ENCODE data around the gene NTM.

The NTM gene

DNA sequence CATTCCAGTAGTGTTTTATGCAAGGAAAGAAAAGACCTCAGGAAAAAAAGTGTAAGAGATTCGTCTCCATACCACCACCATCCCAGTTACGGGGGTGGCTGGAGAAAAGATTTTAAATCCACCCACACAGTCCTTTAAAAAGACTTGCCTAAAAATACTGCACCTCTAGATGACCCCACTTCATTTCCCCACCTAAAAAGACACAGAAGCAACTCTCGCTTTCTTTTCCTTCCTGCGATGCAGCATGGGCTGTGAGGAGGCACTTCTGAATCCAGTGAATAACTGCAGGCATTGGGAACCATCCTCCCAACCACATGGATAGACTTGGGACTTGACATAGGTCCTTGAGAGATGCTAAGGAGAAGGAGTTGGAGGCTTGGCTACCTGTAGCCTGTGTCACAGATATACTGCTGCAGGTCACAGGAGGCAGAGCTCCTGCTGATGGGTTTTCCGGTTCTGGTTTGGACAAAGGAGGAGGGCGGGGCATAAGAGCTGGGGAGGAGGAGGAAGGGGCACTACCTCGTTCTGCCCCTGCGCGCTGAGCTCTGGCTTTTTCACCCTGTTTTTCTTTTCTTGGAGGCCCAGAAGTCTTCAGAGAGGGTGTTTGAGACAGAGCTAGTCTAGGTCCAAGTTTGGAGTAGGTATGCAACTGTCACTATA, 285.9 kb downstream of the NTM start:
- no peak overlapping the region for H3K27ac ChIP-seq (replicated peaks; ENCODE audit: low read length)
- no peak overlapping the region for H3K4ac ChIP-seq (ENCODE audit: low read length)
- no peak overlapping the region for H2AK5ac ChIP-seq (ENCODE audit: low read depth, low read length)
- H4K8ac ChIP-seq (ENCODE audit: low read depth, low read length), result no peak overlapping the region
- peak overlapping the region; percentile 45 for H2AFZ ChIP-seq (ENCODE audit: low read length)
- H3K9me3 ChIP-seq (replicated peaks in 1 of 2; ENCODE audit: control insufficient read depth in 2 of 2, insufficient read depth in 1 of 2, low read depth in 1 of 2, low read length in 2 of 2), result peaks cover 0 to 2% of the 10 kb centered on the region in 2 donors
- no peak overlapping the region for H3K4me2 ChIP-seq (ENCODE audit: insufficient read depth, low read length, poor library complexity, severe bottlenecking)
- H3K79me1 ChIP-seq (ENCODE audit: low read depth, low read length), result no peaks in the 10 kb centered on the region
- H3K27me3 ChIP-seq (ENCODE audit: control insufficient read depth in 3 of 3, insufficient read depth in 3 of 3, low read depth in 1 of 3, low read length in 3 of 3), result no peaks in the 10 kb centered on the region
- H3K9ac ChIP-seq (ENCODE audit: low read depth, low read length, poor library complexity), result no peak overlapping the region
- DNase-seq (ENCODE audit: low spot score), result no peak
- no peak overlapping the region for H2BK5ac ChIP-seq (ENCODE audit: low read length)
- peaks cover 0 to 28% of the 10 kb centered on the region in 2 donors for H3K4me1 ChIP-seq (ENCODE audit: control insufficient read depth in 2 of 2, insufficient read depth in 1 of 2, low read depth in 1 of 2, low read length in 2 of 2)
- H4K91ac ChIP-seq (ENCODE audit: low read depth, low read length, poor library complexity), result no peak overlapping the region
- H3K4me3 ChIP-seq (ENCODE audit: low read length in 2 of 2), result no peak overlapping the region
- no peak overlapping the region for H3K23ac ChIP-seq (ENCODE audit: low read depth, low read length, poor library complexity)
- no peak overlapping the region for H3K18ac ChIP-seq (ENCODE audit: low read length)
- no peak overlapping the region for H3K14ac ChIP-seq (ENCODE audit: low read length)
- no peaks in the 10 kb centered on the region for H3K36me3 ChIP-seq (replicated peaks in 1 of 2; ENCODE audit: control insufficient read depth in 2 of 2, insufficient read depth in 2 of 2, low read length in 2 of 2)
- H2BK120ac ChIP-seq (ENCODE audit: low read depth, low read length), result no peak overlapping the region
- no peak overlapping the region for H2BK15ac ChIP-seq (ENCODE audit: low read length)
- no peak overlapping the region for H2BK12ac ChIP-seq (ENCODE audit: low read length)
- no CpG with 5 or more reads among the region's 9 CpGs for WGBS, 2 donors (ENCODE audit: extremely low coverage in 2 of 2, insufficient read length in 2 of 2, insufficient replicate concordance in 1 of 2)

DNA sequence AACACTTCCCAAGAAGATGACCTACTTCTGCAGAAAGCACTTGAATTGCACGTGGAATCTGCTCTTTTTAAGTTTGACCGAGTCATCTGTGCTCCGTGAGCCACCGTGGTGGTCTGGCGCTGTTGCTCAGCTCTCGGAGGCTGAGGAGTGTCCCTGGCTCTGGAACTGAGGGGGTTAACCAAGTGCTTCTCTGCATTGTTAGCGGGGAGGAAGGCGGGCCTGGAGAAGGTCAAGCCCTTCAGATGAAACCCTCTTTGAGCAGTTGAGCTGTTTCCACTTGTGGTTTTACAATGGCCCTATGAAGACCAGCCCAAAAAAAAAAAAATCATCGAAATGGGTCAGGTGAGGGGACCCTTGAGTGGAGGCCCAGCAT, 286.4 kb downstream of the NTM start:
- H2BK120ac ChIP-seq (ENCODE audit: low read depth, low read length), result no peak overlapping the region
- peak overlapping the region in 1 of 2 donors; percentile 11 for H3K4me3 ChIP-seq (ENCODE audit: low read length in 2 of 2)

GRCh38 chr11:131658414-131658813, 288.0 kb downstream of the NTM start:
- Histone ChIP-seq H3K4ac (ENCODE audit: low read length) (no peak overlapping the region), H2BK15ac (ENCODE audit: low read length) (no peak overlapping the region), H2AK5ac (ENCODE audit: low read depth, low read length) (no peak overlapping the region), H2BK12ac (ENCODE audit: low read length) (no peak overlapping the region), H3K4me3 (ENCODE audit: low read length in 2 of 2) (no peak overlapping the region), H2AFZ (ENCODE audit: low read length) (no peak overlapping the region), H2BK120ac (ENCODE audit: low read depth, low read length) (no peak overlapping the region), H3K9me3 (replicated peaks in 1 of 2; ENCODE audit: control insufficient read depth in 2 of 2, insufficient read depth in 1 of 2, low read depth in 1 of 2, low read length in 2 of 2) (peaks cover 0 to 2% of the 10 kb centered on the region in 2 donors), H3K79me1 (ENCODE audit: low read depth, low read length) (no peaks in the 10 kb centered on the region), H3K27ac (replicated peaks; ENCODE audit: low read length) (no peak overlapping the region), H3K4me2 (ENCODE audit: insufficient read depth, low read length, poor library complexity, severe bottlenecking) (no peak overlapping the region), H3K4me1 (ENCODE audit: control insufficient read depth in 2 of 2, insufficient read depth in 1 of 2, low read depth in 1 of 2, low read length in 2 of 2) (peaks cover 0 to 31% of the 10 kb centered on the region in 2 donors), H3K14ac (ENCODE audit: low read length) (no peak overlapping the region), H3K36me3 (replicated peaks in 1 of 2; ENCODE audit: control insufficient read depth in 2 of 2, insufficient read depth in 2 of 2, low read length in 2 of 2) (no peaks in the 10 kb centered on the region), H4K91ac (ENCODE audit: low read depth, low read length, poor library complexity) (no peak overlapping the region), H2BK5ac (ENCODE audit: low read length) (no peak overlapping the region), H4K8ac (ENCODE audit: low read depth, low read length) (no peak overlapping the region), H3K23ac (ENCODE audit: low read depth, low read length, poor library complexity) (no peak overlapping the region), H3K18ac (ENCODE audit: low read length) (no peak overlapping the region), H3K27me3 (ENCODE audit: control insufficient read depth in 3 of 3, insufficient read depth in 3 of 3, low read depth in 1 of 3, low read length in 3 of 3) (no peaks in the 10 kb centered on the region), H3K9ac (ENCODE audit: low read depth, low read length, poor library complexity) (no peak overlapping the region)
- WGBS, 2 donors (ENCODE audit: extremely low coverage in 2 of 2, insufficient read length in 2 of 2, insufficient replicate concordance in 1 of 2), result no CpG with 5 or more reads among the region's 17 CpGs
- no peak for DNase-seq (ENCODE audit: low spot score)

More for the DNA sequence above, 286.4 kb downstream of the NTM start:
- Histone ChIP-seq H3K27ac (replicated peaks; ENCODE audit: low read length) (no peak overlapping the region), H3K9ac (ENCODE audit: low read depth, low read length, poor library complexity) (no peak overlapping the region), H3K14ac (ENCODE audit: low read length) (no peak overlapping the region), H4K91ac (ENCODE audit: low read depth, low read length, poor library complexity) (no peak overlapping the region), H2AK5ac (ENCODE audit: low read depth, low read length) (no peak overlapping the region), H3K4me1 (ENCODE audit: control insufficient read depth in 2 of 2, insufficient read depth in 1 of 2, low read depth in 1 of 2, low read length in 2 of 2) (peaks cover 0 to 28% of the 10 kb centered on the region in 2 donors), H3K9me3 (replicated peaks in 1 of 2; ENCODE audit: control insufficient read depth in 2 of 2, insufficient read depth in 1 of 2, low read depth in 1 of 2, low read length in 2 of 2) (peaks cover 0 to 2% of the 10 kb centered on the region in 2 donors), H2BK12ac (ENCODE audit: low read length) (no peak overlapping the region), H3K36me3 (replicated peaks in 1 of 2; ENCODE audit: control insufficient read depth in 2 of 2, insufficient read depth in 2 of 2, low read length in 2 of 2) (no peaks in the 10 kb centered on the region), H3K27me3 (ENCODE audit: control insufficient read depth in 3 of 3, insufficient read depth in 3 of 3, low read depth in 1 of 3, low read length in 3 of 3) (no peaks in the 10 kb centered on the region), H3K18ac (ENCODE audit: low read length) (peak overlapping the region; percentile 39), H2BK5ac (ENCODE audit: low read length) (no peak overlapping the region), H3K79me1 (ENCODE audit: low read depth, low read length) (no peaks in the 10 kb centered on the region), H3K4ac (ENCODE audit: low read length) (no peak overlapping the region), H4K8ac (ENCODE audit: low read depth, low read length) (no peak overlapping the region), H3K4me2 (ENCODE audit: insufficient read depth, low read length, poor library complexity, severe bottlenecking) (peak overlapping the region; percentile 35), H2BK15ac (ENCODE audit: low read length) (no peak overlapping the region), H2AFZ (ENCODE audit: low read length) (peak overlapping the region; percentile 45), H3K23ac (ENCODE audit: low read depth, low read length, poor library complexity) (no peak overlapping the region)
- no peak for DNase-seq (ENCODE audit: low spot score)
- no CpG with 5 or more reads among the region's 9 CpGs for WGBS, 2 donors (ENCODE audit: extremely low coverage in 2 of 2, insufficient read length in 2 of 2, insufficient replicate concordance in 1 of 2)

- Histone ChIP-seq H2BK15ac (ENCODE audit: low read length) (no peak overlapping the region), H3K4ac (ENCODE audit: low read length) (no peak overlapping the region), H2BK120ac (ENCODE audit: low read depth, low read length) (no peak overlapping the region), H2BK5ac (ENCODE audit: low read length) (no peak overlapping the region), H3K4me2 (ENCODE audit: insufficient read depth, low read length, poor library complexity, severe bottlenecking) (no peak overlapping the region), H3K9ac (ENCODE audit: low read depth, low read length, poor library complexity) (no peak overlapping the region), H2BK12ac (ENCODE audit: low read length) (no peak overlapping the region), H3K23ac (ENCODE audit: low read depth, low read length, poor library complexity) (no peak overlapping the region), H2AFZ (ENCODE audit: low read length) (no peak overlapping the region), H3K27ac (replicated peaks; ENCODE audit: low read length) (no peak overlapping the region), H3K36me3 (replicated peaks in 1 of 2; ENCODE audit: control insufficient read depth in 2 of 2, insufficient read depth in 2 of 2, low read length in 2 of 2) (no peaks in the 10 kb centered on the region), H3K18ac (ENCODE audit: low read length) (no peak overlapping the region), H2AK5ac (ENCODE audit: low read depth, low read length) (no peak overlapping the region), H3K14ac (ENCODE audit: low read length) (no peak overlapping the region), H3K4me3 (ENCODE audit: low read length in 2 of 2) (no peak overlapping the region), H3K9me3 (replicated peaks in 1 of 2; ENCODE audit: control insufficient read depth in 2 of 2, insufficient read depth in 1 of 2, low read depth in 1 of 2, low read length in 2 of 2) (peaks cover 0 to 2% of the 10 kb centered on the region in 2 donors), H4K91ac (ENCODE audit: low read depth, low read length, poor library complexity) (no peak overlapping the region), H4K8ac (ENCODE audit: low read depth, low read length) (no peak overlapping the region), H3K27me3 (ENCODE audit: control insufficient read depth in 3 of 3, insufficient read depth in 3 of 3, low read depth in 1 of 3, low read length in 3 of 3) (no peaks in the 10 kb centered on the region), H3K4me1 (ENCODE audit: control insufficient read depth in 2 of 2, insufficient read depth in 1 of 2, low read depth in 1 of 2, low read length in 2 of 2) (peaks cover 0 to 30% of the 10 kb centered on the region in 2 donors), H3K79me1 (ENCODE audit: low read depth, low read length) (no peaks in the 10 kb centered on the region)
- WGBS, 2 donors (ENCODE audit: extremely low coverage in 2 of 2, insufficient read length in 2 of 2, insufficient replicate concordance in 1 of 2), result no CpG with 5 or more reads among the region's 2 CpGs
- no peak for DNase-seq (ENCODE audit: low spot score)
Observed at GRCh38 chr11:131658952-131659351, 288.5 kb downstream of the NTM start.

All from neuronal stem cell (in vitro differentiated cells).